Measurements from ENCODE around the gene SH3RF3.

GRCh38 chr2:109375656-109376055 is 246.7 kb downstream of the SH3RF3 start:
- TF ChIP-seq CTCF (IDR thresholded peaks at IDR 0.05) (no peak), POLR2AphosphoS5 (IDR thresholded peaks at IDR 0.05) (no peak), EP300 (IDR thresholded peaks at IDR 0.05) (no peak), POLR2A (IDR thresholded peaks at IDR 0.05) (no peak)

Data from upper lobe of left lung (tissue), 4 donors.